ENCODE measurements around the gene IL1RAPL1.

DNA sequence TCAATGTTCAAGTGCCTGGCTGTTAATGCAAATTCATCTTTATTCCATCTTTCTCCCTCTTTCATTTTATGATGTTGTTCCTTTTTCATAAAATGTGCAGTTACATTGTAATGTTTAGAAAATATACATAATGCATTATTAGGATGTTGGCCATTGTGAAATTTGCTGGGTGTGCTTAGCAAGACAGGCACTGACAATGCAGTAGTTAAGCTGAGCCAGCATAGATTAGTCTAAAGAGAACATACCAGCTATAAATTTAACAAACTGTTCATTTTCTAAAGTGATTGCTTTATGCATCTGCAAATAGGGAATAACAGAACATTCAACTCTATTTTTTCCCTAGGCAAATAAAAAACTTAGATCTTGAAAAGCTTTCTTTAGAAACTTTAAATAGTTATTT lies 436.0 kb downstream of the IL1RAPL1 start:
- no peak for TF ChIP-seq CTCF (conservative IDR thresholded peaks at IDR 0.05 in 1 of 2, IDR thresholded peaks at IDR 0.05 in 1 of 2; ENCODE audit: extremely low read depth in 1 of 2, insufficient read depth in 1 of 2, low read depth in 1 of 2, low read length in 2 of 2)
- TF ChIP-seq EZH2 (IDR thresholded peaks at IDR 0.05; ENCODE audit: borderline replicate concordance, low read length): no peak

Data from mammary epithelial cell (primary cell).